Uterus (tissue), 2 donors: ENCODE data around the gene FAHD1.

Experiments used
- CTCF ChIP-seq, 4 experiments: fragments of 200-600 bp in 2 of 4; fragments of 450-650 bp in 2 of 4; sonication (generic) in 2 of 4; IDR thresholded peaks; one replicate each; pipeline ENCODE4 v1.5.1; 2016 to 2019; ENCODE audit warnings: antibody characterized with exemption in 4 of 4, mild to moderate bottlenecking in 2 of 4, moderate library complexity in 1 of 4
- POLR2A ChIP-seq, 2 donors: fragments of 450-650 bp; IDR thresholded peaks; one replicate each; pipeline ENCODE4 v1.6.1; 2016; ENCODE audit warnings: antibody characterized with exemption in 2 of 2, mild to moderate bottlenecking in 1 of 2, moderate library complexity in 1 of 2

- TF ChIP-seq CTCF (IDR thresholded peaks at IDR 0.05) (no peak), POLR2A (IDR thresholded peaks at IDR 0.05) (no peak)
These were observed 33.3 kb upstream of the FAHD1 start, which contains the start of gene IGFALS for GRCh38 chr16:1793578-1794220.
